GM12865 (cell line): ENCODE data around the gene RUNX3.

Experiments used
- DNase-seq: peaks from one replicate; pipeline ENCODE4 v3.0.0; 2010; ENCODE audit warnings: low read depth
- H3K4me3 ChIP-seq: 2 replicates; pipeline ENCODE4 v1.5.1; 2011; ENCODE audit warnings: mild to moderate bottlenecking, low read depth, low read length, control low read depth
- TF ChIP-seq, protein P1 (sequence below): IDR thresholded peaks from 2 replicates; pipeline ENCODE4 v1.5.1; 2011; ENCODE audit warnings: low read length, control low read depth, low read depth, inconsistent platforms; ENCODE audit not compliant: insufficient read depth; ENCODE audit errors: missing control alignments

RUNX3 gene

DNA sequence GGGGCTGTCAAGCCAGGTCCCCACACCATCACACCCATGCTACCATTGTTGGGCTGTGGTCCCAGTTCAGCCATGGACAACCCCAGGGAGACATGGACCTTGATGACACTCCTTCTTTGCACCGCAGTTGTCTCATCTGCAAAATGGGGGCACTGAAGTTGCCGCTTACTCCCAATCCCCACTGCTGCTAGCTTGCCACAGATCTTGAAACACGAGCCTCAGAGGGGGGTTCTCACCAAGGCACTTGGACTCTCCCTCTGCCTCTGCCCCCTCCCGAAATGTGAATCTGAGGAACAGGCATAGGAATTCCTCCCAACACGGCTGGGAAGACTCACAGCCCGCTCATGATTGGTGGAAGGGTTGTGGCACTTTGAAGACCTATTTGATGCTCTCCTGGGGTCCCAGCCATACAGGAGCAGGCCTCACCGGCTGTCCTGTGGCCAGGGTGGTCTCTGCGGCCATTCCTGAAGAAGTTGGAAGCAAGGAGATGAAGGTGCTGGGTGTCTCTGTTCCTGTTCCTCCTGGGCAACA lies 31.1 kb downstream of the RUNX3 start:
- TF ChIP-seq, protein P1, sequence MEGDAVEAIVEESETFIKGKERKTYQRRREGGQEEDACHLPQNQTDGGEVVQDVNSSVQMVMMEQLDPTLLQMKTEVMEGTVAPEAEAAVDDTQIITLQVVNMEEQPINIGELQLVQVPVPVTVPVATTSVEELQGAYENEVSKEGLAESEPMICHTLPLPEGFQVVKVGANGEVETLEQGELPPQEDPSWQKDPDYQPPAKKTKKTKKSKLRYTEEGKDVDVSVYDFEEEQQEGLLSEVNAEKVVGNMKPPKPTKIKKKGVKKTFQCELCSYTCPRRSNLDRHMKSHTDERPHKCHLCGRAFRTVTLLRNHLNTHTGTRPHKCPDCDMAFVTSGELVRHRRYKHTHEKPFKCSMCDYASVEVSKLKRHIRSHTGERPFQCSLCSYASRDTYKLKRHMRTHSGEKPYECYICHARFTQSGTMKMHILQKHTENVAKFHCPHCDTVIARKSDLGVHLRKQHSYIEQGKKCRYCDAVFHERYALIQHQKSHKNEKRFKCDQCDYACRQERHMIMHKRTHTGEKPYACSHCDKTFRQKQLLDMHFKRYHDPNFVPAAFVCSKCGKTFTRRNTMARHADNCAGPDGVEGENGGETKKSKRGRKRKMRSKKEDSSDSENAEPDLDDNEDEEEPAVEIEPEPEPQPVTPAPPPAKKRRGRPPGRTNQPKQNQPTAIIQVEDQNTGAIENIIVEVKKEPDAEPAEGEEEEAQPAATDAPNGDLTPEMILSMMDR = no peak
- peak; percentile 52 for DNase-seq
- H3K4me3 ChIP-seq = no peak overlapping the region

DNA sequence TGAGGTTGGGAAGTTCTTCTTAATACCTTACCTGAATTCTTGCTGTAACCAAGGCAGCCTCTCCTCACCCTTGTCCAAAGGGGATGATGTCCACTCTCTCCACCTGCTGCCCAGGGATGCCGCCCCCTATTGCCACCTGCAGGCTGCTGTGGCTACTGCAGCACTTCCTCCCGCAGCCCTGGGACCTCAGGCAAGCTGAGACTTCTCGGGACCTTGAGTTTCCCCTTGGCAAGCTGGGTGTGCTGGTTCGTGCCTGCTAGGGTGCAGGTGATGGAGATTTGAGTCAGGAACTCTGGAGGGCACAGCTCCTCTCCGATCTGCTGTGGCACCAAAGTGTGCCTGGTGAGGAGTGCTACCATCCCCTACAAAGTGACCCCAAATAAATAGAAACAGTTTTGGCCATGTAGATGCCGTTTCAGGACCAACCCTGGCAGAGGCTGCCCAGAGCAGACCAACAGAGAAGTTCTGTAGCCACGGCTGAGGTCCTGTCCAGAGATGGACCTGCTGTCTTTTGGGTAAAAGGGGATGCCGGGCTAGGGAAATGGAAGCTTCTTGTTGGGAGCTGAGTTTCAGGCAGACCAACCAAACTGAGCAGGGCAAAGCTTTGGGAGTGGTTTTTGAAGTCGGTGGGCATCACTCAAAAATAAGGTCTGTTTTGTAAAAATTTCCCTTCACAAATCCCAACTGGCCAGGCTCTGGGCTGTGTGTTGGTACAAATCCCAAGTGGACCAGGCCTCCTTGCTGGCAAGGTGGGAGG lies 31.7 kb downstream of the RUNX3 start:
- no peak overlapping the region for H3K4me3 ChIP-seq
- TF ChIP-seq, protein P1 = peak; percentile 91
- DNase-seq = peak; percentile 74

DNA sequence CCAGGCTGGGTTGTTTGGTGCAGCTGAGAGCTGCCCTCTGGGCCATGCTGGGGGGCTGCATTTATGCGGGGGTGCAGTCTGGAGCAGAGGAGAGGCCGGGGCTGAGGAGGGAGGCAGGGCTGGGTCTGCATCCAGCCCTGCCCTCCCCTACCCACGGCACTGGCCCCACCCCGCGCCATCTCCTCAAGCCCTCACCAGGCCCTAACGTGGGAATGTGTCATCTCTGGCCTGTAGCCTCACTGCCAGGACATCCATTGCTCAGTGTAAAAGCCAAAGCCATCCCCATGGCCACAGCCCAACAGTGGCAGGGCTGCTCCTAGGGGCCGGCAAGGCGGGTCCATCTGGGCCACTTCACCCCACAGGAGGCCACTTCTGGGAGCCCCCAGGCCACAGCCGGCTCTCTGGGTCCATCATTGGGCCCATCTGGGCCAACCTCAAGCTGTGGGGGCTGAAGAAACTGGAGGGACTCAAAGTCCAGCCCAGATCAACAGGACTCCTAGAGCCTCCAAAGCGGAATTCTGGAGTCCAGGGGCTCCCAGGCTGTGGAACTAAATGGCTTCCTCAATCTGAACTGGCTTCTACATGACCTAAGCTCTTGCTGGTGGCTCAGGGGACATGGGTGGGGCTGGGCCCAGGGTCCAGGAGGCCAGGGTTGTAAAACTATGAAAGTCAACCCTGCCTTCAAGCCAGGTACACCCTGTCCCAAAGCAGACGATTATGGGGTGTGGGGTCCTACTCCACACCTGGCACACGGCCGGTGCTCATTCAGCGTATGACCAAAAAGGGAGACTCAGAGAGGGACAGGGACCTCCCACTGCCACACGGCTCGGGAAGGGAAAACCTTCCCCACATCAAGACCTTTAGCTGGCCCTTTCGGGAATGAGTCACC lies 32.6 kb downstream of the RUNX3 start:
- H3K4me3 ChIP-seq = no peak overlapping the region
- no peak for DNase-seq
- TF ChIP-seq, protein P1 = no peak

DNA sequence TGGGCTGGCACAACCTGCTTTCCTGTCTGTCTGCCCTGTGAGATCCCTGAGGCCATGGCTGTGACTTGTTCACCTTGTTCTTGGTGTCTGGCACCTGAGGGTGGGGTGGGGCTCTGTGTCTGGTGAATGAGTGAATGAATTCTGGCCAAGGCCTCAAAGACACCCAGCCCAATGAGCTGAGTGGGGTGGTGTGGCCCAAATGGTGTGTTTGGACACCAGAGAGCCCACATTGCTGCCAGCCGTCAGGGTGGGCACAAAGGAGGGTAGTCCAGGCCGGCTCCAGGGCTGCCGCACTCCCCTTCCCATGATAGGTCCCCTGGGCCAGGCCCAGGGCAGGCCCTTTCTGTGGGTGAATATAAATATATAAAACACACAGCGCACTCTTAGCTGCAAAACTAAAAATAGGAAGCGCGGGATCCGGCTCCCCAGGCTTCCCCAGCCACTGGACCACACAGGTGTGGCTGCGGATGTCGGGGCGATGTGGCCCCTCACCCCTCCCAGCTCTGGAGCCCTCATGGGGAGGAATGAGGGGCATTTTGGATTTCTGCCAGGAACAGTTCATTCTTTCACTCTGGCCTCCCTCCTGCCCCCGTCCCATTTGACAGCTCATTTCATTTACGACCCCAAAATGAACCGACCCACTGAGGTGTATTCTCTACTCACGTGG lies 33.3 kb downstream of the RUNX3 start:
- no peak for DNase-seq
- no peak overlapping the region for H3K4me3 ChIP-seq
- TF ChIP-seq, protein P1 = no peak

DNA sequence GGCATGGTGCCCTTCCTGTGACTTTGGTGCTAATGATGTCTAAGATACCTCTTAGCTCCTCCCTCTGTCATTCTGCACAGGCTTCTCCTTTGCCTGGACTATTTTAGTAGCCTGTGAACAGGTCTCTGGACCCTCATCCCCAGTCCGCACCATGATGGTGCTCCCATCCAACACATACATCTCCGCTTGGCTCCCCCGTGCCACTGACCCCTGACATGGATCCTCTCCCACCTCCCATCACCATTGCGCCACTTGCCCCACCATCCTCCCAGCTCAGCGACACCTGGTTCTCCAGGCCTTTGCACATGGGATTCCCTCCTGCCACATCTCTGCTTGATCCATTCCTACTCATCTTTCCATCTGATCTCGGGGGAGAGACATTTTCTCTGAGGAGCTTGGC lies 33.9 kb downstream of the RUNX3 start:
- TF ChIP-seq, protein P1 = no peak
- H3K4me3 ChIP-seq = no peak overlapping the region
- DNase-seq = no peak

DNA sequence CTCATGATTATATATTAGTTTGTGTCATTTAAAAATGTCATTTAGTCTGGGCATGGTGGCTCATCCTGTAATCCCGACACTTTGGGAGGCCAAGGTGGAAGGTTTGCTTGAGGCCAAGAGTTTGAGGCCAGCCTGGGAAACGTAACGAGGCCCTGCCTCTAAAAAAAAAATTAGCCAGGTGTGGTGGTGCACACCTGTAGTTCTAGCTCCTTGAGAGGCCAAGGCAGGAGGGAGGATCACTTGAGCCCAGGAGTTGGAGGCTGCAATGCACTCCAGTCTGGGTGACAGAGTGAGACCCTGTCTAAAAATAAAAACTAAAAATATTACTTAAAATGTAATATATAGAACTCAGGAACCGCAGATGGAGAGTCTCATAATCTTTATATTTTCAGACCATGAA lies 34.6 kb downstream of the RUNX3 start:
- no peak for DNase-seq
- TF ChIP-seq, protein P1 = no peak
- H3K4me3 ChIP-seq = no peak overlapping the region
